Fibroblast of skin of back (primary cell): ENCODE data around the gene NEDD4L.

Experiments
- DNase-seq: peaks from one replicate; pipeline ENCODE4 v3.0.0-alpha.2; 2013

Gene NEDD4L

GRCh38 chr18:58216071-58216481 is 172.1 kb downstream of the NEDD4L start:
- DNase-seq = no peak

- DNase-seq = no peak
Measured at GRCh38 chr18:58217052-58217451, 173.0 kb downstream of the NEDD4L start.

GRCh38 chr18:58218117-58218516 is 174.1 kb downstream of the NEDD4L start:
- peak; percentile 41 for DNase-seq

GRCh38 chr18:58221060-58221725 is 177.2 kb downstream of the NEDD4L start:
- DNase-seq = peak; percentile 60

- peak; percentile 76 for DNase-seq
Measured at GRCh38 chr18:58222432-58223125, 178.6 kb downstream of the NEDD4L start.

GRCh38 chr18:58223717-58224424 is 179.8 kb downstream of the NEDD4L start:
- peak; percentile 95 for DNase-seq

- no peak for DNase-seq
Measured at GRCh38 chr18:58224425-58224750, 180.4 kb downstream of the NEDD4L start.

GRCh38 chr18:58225101-58225500 is 181.1 kb downstream of the NEDD4L start:
- DNase-seq = peak; percentile 35

GRCh38 chr18:58226429-58226828 is 182.4 kb downstream of the NEDD4L start:
- DNase-seq = no peak

GRCh38 chr18:58227361-58227930 is 183.4 kb downstream of the NEDD4L start:
- no peak for DNase-seq

GRCh38 chr18:58228176-58228575 is 184.2 kb downstream of the NEDD4L start:
- no peak for DNase-seq

GRCh38 chr18:58228762-58229161 is 184.7 kb downstream of the NEDD4L start:
- no peak for DNase-seq

- DNase-seq = no peak
Measured at GRCh38 chr18:58229162-58229561, 185.1 kb downstream of the NEDD4L start.

GRCh38 chr18:58230438-58231179 is 186.6 kb downstream of the NEDD4L start:
- DNase-seq = peak; percentile 40

GRCh38 chr18:58231930-58232329 is 187.9 kb downstream of the NEDD4L start:
- peak; percentile 38 for DNase-seq

- DNase-seq = no peak
Measured at GRCh38 chr18:58232668-58233067, 188.6 kb downstream of the NEDD4L start.

- no peak for DNase-seq
Measured at GRCh38 chr18:58234359-58234741, 190.3 kb downstream of the NEDD4L start.

GRCh38 chr18:58235001-58235436 is 191.0 kb downstream of the NEDD4L start:
- no peak for DNase-seq

- no peak for DNase-seq
Measured at GRCh38 chr18:58239879-58240278, 195.9 kb downstream of the NEDD4L start.

- DNase-seq = no peak
Measured at GRCh38 chr18:58241026-58241679, 197.1 kb downstream of the NEDD4L start.

GRCh38 chr18:58241877-58242276 is 197.9 kb downstream of the NEDD4L start:
- peak; percentile 94 for DNase-seq

- no peak for DNase-seq
Measured at GRCh38 chr18:58242435-58242834, 198.4 kb downstream of the NEDD4L start.
